Endothelial cell (in vitro differentiated cells): ENCODE results near the gene LYPD1. TPM values are rescaled to one million over a fixed set of nuclear protein-coding genes. Genes with fewer than 3 reads are reported as not detected.

Experiments used
- DNase-seq: peaks from one replicate; pipeline ENCODE4 v3.0.0; 2021; ENCODE audit warnings: low spot score
- H3K27ac Mint-ChIP-seq: one replicate; pipeline ENCODE4 v1.8.0; 2021; ENCODE audit warnings: mixed read lengths, inconsistent platforms; ENCODE audit not compliant: unreplicated experiment
- H3K27me3 Mint-ChIP-seq: one replicate; pipeline ENCODE4 v1.8.0; 2021; ENCODE audit warnings: mild to moderate bottlenecking, moderate library complexity, mixed read lengths, inconsistent platforms; ENCODE audit not compliant: unreplicated experiment
- H3K36me3 Mint-ChIP-seq: one replicate; pipeline ENCODE4 v1.8.0; 2021; ENCODE audit warnings: mild to moderate bottlenecking, low read depth, mixed read lengths, inconsistent platforms; ENCODE audit not compliant: unreplicated experiment
- H3K4me1 Mint-ChIP-seq: one replicate; pipeline ENCODE4 v1.8.0; 2021; ENCODE audit warnings: mild to moderate bottlenecking, mixed read lengths, inconsistent platforms; ENCODE audit not compliant: unreplicated experiment
- H3K4me3 Mint-ChIP-seq: one replicate; pipeline ENCODE4 v1.8.0; 2021; ENCODE audit warnings: mild to moderate bottlenecking, mixed read lengths, inconsistent platforms; ENCODE audit not compliant: unreplicated experiment
- H3K9me3 Mint-ChIP-seq: one replicate; pipeline ENCODE4 v1.8.0; 2021; ENCODE audit warnings: mixed read lengths, inconsistent platforms; ENCODE audit not compliant: unreplicated experiment
- total RNA-seq: library from RNA; stranded (reverse); fragmentation: NEBNext Ultra II Directional; extraction: Animal tissue kit (Norgen Biotek cat#: 25700); gene quantifications from one replicate; pipeline ENCODE4 v1.2.1, GENCODE V29; 2021; ENCODE audit not compliant: unreplicated experiment
- TF ChIP-seq, protein P1 (sequence below): fragments of 200-600 bp; sonication (generic); IDR thresholded peaks from one replicate; pipeline ENCODE4 v1.5.0; 2021; ENCODE audit warnings: antibody characterized with exemption; ENCODE audit not compliant: unreplicated experiment

The LYPD1 gene
- total RNA-seq, 1 donor from 2014 or later: 0.64 TPM

- peak overlapping the region; percentile 78 for H3K4me3 Mint-ChIP-seq
- no peak overlapping the region for H3K27ac Mint-ChIP-seq
- peaks cover 16% of the 10 kb centered on the region for H3K27me3 Mint-ChIP-seq
- TF ChIP-seq, protein P1, sequence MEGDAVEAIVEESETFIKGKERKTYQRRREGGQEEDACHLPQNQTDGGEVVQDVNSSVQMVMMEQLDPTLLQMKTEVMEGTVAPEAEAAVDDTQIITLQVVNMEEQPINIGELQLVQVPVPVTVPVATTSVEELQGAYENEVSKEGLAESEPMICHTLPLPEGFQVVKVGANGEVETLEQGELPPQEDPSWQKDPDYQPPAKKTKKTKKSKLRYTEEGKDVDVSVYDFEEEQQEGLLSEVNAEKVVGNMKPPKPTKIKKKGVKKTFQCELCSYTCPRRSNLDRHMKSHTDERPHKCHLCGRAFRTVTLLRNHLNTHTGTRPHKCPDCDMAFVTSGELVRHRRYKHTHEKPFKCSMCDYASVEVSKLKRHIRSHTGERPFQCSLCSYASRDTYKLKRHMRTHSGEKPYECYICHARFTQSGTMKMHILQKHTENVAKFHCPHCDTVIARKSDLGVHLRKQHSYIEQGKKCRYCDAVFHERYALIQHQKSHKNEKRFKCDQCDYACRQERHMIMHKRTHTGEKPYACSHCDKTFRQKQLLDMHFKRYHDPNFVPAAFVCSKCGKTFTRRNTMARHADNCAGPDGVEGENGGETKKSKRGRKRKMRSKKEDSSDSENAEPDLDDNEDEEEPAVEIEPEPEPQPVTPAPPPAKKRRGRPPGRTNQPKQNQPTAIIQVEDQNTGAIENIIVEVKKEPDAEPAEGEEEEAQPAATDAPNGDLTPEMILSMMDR: no peak
- DNase-seq: peak; percentile 18
- H3K9me3 Mint-ChIP-seq: no peaks in the 10 kb centered on the region
- no peaks in the 10 kb centered on the region for H3K36me3 Mint-ChIP-seq
- H3K4me1 Mint-ChIP-seq: peaks cover 8% of the 10 kb centered on the region
Observed at GRCh38 chr2:132668987-132669907, 758 bp downstream of the LYPD1 start.

DNA sequence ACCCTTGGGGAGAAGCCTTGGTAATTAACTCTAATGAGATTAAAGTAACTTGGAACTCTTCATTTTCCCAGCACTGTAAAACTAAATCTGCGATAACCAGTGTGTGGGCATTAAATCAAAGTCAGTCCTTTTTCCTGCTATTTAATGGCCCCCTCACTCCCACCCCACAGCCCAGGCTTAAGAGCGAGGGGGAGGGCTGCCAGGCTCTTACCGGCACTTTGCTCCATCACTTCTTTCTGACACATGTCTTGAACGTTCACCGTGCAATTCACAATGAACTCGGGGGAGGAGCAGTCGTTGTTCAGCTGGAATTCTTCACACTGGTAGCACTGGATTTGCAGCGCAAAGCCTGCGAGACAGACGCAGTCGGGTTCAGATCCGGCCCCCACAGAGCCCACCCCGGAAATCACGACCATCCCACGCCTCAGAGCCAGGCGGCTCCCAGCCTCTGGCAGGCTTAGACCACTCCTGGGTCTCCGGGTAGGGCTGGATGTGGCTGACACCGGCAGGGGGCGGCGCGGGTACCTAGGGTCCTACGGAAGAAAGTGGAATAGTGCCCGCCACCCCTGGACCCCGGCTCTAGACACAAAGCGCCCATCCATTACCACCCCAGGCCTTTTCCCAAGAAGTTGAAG, 1.7 kb downstream of the LYPD1 start:
- Mint-ChIP-seq H3K27ac (no peak overlapping the region), H3K27me3 (peaks cover 16% of the 10 kb centered on the region), H3K4me1 (peaks cover 8% of the 10 kb centered on the region), H3K9me3 (no peaks in the 10 kb centered on the region), H3K4me3 (peak overlapping the region; percentile 74), H3K36me3 (no peaks in the 10 kb centered on the region)
- TF ChIP-seq, protein P1: peak; percentile 33
- peak; percentile 55 for DNase-seq

GRCh38 chr2:132667706-132668105, 2.3 kb downstream of the LYPD1 start:
- peaks cover 14% of the 10 kb centered on the region for H3K27me3 Mint-ChIP-seq
- TF ChIP-seq, protein P1: no peak
- no peak overlapping the region for H3K4me3 Mint-ChIP-seq
- peaks cover 8% of the 10 kb centered on the region for H3K4me1 Mint-ChIP-seq
- no peak for DNase-seq
- H3K36me3 Mint-ChIP-seq: no peaks in the 10 kb centered on the region
- H3K9me3 Mint-ChIP-seq: no peaks in the 10 kb centered on the region
- no peak overlapping the region for H3K27ac Mint-ChIP-seq

GRCh38 chr2:132665401-132666140, 4.4 kb downstream of the LYPD1 start:
- no peak for DNase-seq
- Mint-ChIP-seq H3K9me3 (no peaks in the 10 kb centered on the region), H3K27me3 (peaks cover 6% of the 10 kb centered on the region), H3K36me3 (no peaks in the 10 kb centered on the region), H3K27ac (no peak overlapping the region), H3K4me1 (peaks cover 2% of the 10 kb centered on the region), H3K4me3 (no peak overlapping the region)
- TF ChIP-seq, protein P1: no peak
